ENCODE data around the gene AMBRA1.

The AMBRA1 gene

GRCh38 chr11:46615756-46616155, 21.9 kb upstream of the AMBRA1 start:
- TF ChIP-seq, protein P1, sequence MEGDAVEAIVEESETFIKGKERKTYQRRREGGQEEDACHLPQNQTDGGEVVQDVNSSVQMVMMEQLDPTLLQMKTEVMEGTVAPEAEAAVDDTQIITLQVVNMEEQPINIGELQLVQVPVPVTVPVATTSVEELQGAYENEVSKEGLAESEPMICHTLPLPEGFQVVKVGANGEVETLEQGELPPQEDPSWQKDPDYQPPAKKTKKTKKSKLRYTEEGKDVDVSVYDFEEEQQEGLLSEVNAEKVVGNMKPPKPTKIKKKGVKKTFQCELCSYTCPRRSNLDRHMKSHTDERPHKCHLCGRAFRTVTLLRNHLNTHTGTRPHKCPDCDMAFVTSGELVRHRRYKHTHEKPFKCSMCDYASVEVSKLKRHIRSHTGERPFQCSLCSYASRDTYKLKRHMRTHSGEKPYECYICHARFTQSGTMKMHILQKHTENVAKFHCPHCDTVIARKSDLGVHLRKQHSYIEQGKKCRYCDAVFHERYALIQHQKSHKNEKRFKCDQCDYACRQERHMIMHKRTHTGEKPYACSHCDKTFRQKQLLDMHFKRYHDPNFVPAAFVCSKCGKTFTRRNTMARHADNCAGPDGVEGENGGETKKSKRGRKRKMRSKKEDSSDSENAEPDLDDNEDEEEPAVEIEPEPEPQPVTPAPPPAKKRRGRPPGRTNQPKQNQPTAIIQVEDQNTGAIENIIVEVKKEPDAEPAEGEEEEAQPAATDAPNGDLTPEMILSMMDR (IDR thresholded peaks at IDR 0.05; ENCODE audit: insufficient read depth, missing control alignments), result no peak
- no peak for DNase-seq (ENCODE audit: insufficient read length, low spot score)
- no peak for FAIRE-seq

DNA sequence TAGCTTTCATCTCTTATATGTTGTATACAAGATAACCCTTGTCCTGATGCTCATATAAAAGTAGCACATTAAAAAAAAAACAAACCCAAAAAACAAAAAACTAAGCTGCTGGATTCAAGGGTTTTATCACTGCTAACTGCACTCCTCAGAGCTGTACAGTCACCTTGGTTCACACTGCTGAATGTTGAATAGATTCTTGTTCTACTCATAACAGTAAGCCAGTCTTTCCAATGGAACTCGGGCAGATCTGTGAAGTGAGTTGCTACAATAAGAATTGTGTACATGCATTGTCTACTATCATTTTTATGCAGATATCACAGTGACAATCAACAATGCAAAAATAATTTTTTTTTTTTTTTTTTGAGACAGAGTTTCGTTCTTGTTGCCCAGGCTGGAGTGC, 18.5 kb upstream of the AMBRA1 start:
- DNase-seq (ENCODE audit: insufficient read length, low spot score), result no peak
- no peak for FAIRE-seq
- TF ChIP-seq, protein P1 (IDR thresholded peaks at IDR 0.05; ENCODE audit: insufficient read depth, missing control alignments), result no peak

- no peak for FAIRE-seq
- no peak for DNase-seq (ENCODE audit: insufficient read length, low spot score)
- TF ChIP-seq, protein P1 (IDR thresholded peaks at IDR 0.05; ENCODE audit: insufficient read depth, missing control alignments), result no peak
Measured at GRCh38 chr11:46611526-46612304, 17.9 kb upstream of the AMBRA1 start.

- TF ChIP-seq, protein P1 (IDR thresholded peaks at IDR 0.05; ENCODE audit: insufficient read depth, missing control alignments), result no peak
- DNase-seq (ENCODE audit: insufficient read length, low spot score) (no peak), FAIRE-seq (no peak)
Measured at GRCh38 chr11:46609386-46609785, 15.6 kb upstream of the AMBRA1 start.

DNA sequence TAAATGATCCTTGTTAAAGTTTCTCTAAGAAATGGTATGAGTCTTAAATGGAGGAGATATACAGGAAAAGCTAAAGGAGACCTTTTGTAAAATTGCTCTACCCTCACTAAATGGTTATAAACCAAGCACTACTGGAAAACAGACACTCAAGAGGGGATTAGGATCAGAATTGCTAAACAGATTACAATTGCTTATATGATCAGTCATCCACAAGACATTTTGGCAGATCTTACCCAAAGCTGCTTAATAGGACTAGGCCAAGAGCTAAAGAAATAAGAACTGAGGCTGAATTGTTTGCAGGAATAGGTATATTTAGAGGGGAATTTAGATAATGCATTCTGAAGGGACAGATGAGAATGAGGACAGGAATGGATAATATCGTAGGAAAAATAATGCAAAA, 13.7 kb upstream of the AMBRA1 start:
- peak; percentile 68 for DNase-seq (ENCODE audit: insufficient read length, low spot score)

GRCh38 chr11:46604796-46605195, 11.0 kb upstream of the AMBRA1 start:
- FAIRE-seq, result no peak

More for the DNA sequence above, 13.7 kb upstream of the AMBRA1 start:
- TF ChIP-seq, protein P1 (IDR thresholded peaks at IDR 0.05; ENCODE audit: insufficient read depth, missing control alignments), result no peak
- FAIRE-seq, result peak; percentile 90

More at GRCh38 chr11:46604796-46605195, 11.0 kb upstream of the AMBRA1 start:
- TF ChIP-seq, protein P1 (IDR thresholded peaks at IDR 0.05; ENCODE audit: insufficient read depth, missing control alignments), result no peak
- DNase-seq (ENCODE audit: insufficient read length, low spot score), result no peak
